SKM-1 (cell line): Measurements from ENCODE around the gene IGFBP1.

ENCODE experiments used
- DNase-seq: peaks from one replicate; lab custom pipeline; 2025; ENCODE audit not compliant: unreplicated experiment; lab: John Stamatoyannopoulos, UW

IGFBP1 gene

GRCh38 chr7:45901566-45901965 lies 13.3 kb downstream of the IGFBP1 start:
- no peak for DNase-seq

GRCh38 chr7:45902820-45903219 lies 14.5 kb downstream of the IGFBP1 start:
- DNase-seq = no peak

DNA sequence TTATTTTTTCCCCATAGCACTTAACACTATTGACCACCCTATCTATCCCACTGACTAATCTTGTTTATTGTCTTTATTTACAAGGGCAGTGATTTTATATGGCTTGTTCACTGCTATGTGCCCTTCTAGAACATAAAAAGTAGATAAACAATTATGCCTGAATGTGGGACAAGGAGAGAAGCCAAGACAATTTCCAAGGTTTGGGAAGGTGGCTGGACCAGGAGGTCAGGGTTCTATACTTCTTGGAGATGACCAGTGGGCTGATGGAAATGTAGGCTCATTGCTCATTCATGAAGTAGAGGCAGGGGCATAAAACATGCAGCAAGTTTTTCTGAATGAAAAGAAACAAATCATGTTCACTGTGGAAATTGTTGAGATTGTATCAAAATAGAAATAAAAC lies 21.3 kb downstream of the IGFBP1 start:
- no peak for DNase-seq

DNA sequence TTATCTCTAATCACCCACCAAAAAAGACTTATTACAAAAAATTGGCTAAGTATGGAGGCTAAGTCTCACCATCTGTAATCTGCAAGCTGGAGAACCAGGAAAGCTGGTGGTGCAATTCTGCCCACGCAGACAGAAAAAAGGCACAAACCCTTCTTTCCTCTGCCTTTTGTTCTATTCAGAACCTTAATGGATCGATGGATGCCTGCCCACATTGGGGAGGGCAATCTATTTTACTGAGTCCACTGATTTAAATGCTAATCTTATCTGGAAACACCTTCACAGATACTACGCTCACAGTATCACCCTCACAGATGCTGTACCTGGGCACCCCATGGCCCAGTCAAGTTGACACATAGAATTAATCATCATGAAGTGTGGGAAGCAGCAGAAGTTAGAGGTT lies 22.6 kb downstream of the IGFBP1 start:
- no peak for DNase-seq

DNA sequence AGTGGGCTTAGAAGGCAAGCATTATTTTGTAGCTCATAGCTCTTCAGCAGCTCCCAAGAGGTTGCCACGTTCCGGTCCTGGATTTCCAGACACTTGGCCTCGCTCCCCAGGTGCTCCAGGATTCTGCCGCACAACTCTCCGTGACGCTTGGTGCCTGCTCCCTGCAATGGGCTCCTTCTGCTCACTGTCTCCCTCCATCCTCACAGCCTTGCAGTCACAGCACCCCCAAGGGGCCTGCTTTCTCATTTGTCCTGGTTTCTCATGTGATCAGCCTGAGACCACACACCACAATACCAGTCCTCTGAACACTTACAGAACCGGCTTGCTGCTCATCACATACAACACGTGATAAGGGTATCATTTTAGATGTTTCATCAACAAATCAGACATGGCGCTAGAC lies 23.0 kb downstream of the IGFBP1 start:
- no peak for DNase-seq

DNA sequence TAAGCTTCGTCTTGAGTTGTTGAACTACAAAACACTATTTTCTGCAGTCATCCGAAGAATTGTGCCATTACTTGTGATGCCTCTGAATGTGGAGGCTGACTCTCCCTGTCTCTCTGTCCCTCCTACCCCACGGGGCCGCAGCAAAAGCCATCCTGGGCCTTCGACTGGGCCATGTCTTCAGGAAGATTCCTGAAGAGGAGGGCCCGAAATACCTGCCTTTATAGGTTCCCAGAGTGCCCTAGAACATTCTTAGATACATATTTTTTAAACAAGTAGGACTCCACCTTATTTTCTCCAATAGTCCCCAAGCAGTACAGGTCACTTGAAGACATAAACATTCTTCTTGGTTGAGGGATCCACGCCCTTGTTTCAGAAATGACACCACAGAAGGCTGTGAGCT lies 24.7 kb downstream of the IGFBP1 start:
- no peak for DNase-seq

DNA sequence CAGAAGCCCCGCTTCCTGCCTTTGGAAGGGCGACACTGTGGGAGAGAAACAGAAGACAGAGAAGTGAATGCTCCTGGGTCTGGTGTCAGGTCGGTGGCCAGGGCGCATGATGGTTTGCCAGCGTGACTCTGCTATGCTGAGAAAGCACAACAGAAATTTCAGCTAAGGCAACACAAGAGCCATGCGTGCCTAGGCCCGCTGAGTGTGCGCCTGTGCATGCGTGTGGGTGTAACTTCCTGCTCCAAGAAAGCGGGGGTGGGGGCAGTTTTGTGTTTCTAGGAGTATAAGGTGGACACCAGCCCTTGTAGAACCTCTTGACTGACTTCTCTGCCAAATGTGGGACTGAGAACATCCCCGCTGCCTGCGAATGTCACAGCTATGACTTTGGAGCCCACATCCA lies 26.6 kb downstream of the IGFBP1 start:
- DNase-seq = no peak

DNA sequence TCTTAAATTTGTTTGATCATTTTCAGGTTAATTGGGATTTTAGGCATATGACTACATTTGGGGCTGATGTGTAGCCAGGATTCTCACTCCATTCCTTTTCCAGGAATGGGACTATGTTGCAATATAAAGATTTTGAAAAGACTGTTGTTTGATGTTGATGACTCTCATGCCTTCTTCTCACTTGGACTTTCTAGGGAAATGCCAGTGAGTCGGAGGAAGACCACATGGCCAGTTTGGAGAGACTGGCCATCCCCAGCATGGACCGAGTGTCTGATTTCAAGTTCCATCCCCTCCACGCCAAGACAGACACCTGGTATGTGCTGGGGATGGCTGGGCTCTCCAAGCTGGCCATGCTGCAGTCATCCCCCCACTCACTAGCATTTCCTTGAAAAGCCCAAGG lies 27.3 kb downstream of the IGFBP1 start:
- no peak for DNase-seq

- no peak for DNase-seq
Measured at GRCh38 chr7:45917064-45917463, 28.8 kb downstream of the IGFBP1 start.

DNA sequence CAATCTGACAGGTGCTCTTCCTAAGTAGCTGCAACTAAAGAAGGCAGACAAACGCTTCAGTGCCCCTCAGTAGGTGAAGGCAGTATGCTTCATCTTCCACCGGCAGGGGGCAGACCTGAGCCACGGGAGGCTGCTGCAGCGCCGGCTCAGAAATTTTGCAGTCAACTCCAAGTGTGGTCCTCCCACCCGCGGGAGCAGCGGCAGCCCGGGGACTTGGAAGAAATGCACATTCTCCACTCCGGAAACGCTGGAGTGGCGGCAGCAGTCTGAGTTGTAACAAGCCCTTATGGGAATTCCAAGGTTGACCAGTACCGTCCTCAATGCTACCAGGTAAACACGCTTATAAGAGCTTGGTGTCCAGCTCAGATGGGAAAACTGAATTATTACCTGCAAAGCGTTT lies 29.4 kb downstream of the IGFBP1 start:
- DNase-seq = peak; percentile 23

DNA sequence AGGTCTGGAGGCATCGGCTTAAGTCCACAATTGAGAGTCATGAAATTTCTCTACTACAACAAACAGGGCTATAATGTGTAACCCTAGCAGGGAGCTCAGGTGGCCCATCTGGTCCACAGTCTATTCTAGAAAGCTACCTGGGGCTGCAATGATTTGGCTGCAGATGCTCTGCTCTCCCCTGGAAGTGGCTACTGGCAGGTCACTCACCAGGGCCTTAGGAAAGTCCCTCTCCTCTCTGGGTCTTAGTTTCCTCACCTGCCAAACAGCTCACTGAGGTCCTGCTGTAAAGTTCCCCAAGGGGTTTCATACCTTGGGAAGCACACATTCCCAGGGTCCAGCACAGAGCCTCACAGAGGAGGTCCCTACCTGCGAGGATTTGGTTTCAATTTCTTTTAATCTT lies 30.3 kb downstream of the IGFBP1 start:
- DNase-seq = no peak

DNA sequence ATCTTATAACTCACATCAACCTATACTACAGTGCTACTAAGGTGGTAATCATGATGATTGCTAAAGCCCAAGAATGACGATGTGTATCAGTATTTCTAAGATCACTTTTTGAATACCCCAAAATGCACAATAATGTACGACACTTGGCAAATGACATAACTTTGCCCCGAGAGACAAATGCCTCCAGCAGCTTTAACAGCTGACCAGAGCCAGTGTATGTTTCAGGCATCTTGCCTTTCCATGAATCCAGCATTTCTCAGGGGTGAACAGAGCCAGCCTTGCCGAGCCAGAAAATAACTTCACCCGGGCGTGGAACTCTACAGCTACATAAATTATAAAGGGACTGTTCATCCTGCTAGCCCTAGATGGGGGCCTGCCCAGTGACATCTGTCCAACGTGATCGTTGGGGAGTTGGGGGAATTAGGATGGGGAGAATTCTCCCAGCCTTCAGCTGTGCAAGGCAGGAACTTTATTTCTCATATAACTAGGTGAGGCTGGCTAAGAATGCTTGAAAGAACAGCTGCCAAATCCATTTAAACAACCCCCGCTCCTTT lies 31.0 kb downstream of the IGFBP1 start:
- no peak for DNase-seq

GRCh38 chr7:45919993-45920459 lies 31.7 kb downstream of the IGFBP1 start:
- DNase-seq = no peak

DNA sequence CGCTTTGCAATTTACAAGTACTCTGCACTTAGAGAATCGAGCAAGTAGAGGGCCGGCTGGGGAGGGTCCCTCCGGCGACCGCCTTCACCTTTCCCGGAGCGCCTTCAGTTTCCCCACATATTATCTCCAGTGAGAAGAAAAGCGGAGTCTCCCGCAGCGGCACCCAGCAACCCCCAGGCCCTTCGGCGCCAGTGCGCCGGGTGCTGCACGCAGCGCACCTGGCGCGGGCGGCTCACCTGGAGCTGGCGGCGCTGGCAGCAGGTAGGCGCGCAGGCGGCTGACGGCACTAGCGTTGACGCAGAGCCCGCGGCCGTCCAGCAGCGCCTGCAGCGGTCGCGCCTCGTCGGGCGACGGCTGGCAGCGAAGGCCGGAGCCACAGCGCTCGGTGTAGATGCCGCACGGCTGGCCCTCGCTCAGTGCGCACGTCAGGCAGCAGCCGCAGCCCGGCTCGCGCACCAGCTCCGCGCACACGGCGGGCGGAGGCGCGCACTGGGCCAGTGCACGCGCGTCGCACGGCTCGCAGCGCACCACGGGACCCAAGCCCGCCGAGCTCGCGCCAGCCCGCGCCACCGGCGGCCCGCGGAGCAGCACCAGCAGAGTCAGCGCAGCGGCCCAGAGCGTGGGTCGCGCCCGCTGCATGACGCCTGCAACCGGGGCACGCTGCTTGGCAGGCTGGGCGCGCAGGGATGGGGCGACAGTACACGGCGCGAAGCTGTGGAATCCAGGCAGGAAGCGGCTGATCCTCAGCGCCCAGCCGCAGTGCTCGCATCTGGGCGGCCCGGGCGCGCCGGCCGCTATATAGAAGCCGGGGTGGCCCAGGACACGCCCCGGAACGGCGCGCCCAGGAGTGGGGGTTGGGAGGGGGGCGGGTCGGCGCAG lies 32.5 kb downstream of the IGFBP1 start, which contains the start of gene IGFBP3:
IGFBP3 (minus strand) TSS at position 771 of the 879 bp plus-strand sequence; CDS start at position 639, 132 bp downstream.
- no peak for DNase-seq

DNA sequence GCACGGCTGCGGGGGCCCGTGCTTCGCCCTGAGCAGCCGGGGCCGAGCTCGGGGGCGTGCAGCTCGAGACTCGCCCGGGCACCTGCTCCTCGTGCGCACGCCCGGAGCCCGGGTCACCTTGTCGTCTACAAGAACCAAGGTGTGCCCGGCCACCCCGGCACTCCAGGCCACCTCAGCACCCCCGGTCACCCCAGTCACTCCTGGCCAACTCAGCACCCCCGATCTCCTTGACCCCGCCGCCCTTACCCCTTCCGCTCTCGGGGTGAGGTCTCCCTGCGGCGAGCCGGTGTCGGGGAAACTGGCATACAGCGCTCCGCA lies 33.1 kb downstream of the IGFBP1 start:
- DNase-seq = no peak

DNA sequence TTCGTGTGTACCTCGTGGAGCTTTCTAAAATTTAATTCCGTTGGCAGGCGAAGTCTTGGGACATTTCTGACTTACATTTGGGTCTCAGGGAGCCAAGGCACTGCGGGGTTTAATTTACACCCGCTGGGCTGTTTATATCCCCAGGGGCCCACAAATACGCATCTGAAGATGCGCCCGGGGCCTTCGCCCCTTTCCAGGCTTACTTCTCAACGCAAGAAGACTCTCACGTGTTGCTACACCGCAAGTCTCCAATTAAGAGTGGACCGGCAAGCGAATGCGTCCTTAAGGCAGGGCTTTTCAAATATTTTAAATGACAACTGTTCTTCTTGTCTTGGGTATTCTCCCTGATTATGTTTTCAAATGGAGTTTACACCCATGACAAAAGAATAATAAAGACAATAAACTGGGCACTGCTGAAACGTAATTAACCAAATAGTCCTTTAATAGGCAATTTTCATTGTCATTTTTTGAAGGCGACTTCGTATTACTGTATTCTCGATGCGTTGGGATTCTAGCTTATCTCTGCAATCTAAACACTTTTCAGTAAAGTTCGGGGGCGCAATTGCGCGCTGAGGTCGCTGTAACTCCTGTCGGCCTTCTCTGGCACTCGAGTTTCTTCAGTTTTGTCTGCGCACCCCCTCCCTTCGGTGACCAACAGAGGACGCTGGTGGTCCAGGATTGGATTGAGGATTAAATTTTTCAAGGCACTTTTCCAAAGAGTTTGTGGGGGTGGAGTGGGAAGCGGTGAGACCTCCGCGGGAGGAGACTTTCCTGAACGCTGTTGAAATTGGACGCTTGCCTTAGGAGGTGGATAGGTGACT lies 33.6 kb downstream of the IGFBP1 start:
- DNase-seq = peak; percentile 20

DNA sequence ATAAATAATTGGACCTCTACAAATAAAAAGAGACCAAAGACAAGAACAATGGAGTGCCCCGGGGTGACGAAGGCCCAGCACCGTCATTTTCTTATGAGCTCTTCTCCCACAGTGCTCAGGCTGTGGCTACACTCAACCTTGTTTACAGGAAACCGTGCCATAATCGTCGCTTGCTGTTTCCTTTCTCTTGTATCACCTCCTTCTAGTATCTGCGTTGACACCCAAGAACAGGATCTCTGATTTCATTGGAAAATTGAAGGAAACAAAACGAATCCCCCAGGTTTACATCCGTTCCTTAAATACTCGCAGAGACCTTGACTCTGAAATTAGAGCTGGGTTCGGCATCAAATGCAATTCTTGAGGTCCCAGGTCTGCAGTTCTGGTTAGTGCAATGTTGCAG lies 34.5 kb downstream of the IGFBP1 start:
- DNase-seq = no peak

GRCh38 chr7:45923290-45923689 lies 35.0 kb downstream of the IGFBP1 start:
- peak; percentile 14 for DNase-seq

DNA sequence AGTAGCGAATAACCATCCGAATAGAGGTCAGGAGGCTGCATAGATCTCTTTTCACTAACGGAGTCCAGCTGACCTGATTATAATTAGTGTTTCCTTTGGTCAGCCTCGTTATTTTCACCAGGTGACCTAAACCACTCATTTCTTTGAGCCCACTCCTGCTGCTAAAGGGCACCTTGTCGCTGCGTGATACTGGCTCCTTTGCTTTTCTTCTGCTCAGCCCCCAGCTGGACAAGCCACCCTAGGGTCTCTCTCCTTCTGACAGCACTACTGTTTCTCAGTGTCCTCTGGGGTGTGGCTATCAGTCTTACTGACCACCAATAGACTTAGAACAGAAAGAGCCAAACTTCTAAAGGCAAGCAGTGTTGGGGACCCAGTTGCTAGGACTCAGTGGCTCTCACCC lies 35.5 kb downstream of the IGFBP1 start:
- DNase-seq = no peak

DNA sequence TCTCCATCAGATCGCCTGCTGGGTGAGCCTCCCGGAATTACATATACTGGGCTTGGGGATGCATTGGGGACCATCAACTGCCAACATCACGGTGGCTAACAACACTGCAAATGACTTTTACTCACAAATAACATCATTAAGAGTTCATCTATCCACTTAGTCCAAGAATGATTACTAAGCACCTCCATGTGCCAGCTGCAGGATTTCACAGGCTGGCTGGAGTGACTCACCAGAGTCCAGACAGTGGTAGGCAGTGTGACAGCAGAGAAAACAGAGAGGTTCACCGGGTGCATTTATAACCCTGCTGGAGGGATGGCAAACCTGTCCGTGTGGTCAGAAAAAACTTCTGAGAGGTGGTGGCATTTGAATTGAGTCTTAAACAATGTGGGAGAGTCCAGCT lies 36.0 kb downstream of the IGFBP1 start:
- DNase-seq = no peak

DNA sequence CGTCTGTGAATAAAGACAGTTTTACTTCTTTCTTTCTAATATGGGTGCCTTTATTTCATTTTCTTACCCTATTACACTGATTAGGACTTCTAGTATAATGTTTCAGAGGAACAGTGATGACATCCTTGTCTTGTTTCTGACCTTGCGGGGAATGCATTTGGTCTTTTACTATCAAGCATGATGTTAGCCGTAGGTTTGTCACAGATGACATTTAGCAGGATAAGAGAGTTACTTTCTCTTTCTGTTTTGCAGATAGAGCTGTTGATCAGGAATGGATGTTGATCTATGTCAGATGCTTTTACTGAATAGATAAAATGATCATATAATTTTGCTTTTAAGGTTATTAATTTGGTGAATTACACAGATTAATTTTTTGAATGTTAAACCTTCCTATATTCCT lies 39.4 kb downstream of the IGFBP1 start:
- DNase-seq = no peak

GRCh38 chr7:45930967-45931366 lies 42.7 kb downstream of the IGFBP1 start:
- DNase-seq = no peak
